ENCODE data around the gene LKAAEAR1. TPM values are rescaled to one million over a fixed set of nuclear protein-coding genes. Genes with fewer than 3 reads are reported as not detected.

The LKAAEAR1 gene
- polyA plus RNA-seq, 2 of the 4 experiments (the other 2 are of a cell fraction): 0.14 to 0.56 TPM

DNA sequence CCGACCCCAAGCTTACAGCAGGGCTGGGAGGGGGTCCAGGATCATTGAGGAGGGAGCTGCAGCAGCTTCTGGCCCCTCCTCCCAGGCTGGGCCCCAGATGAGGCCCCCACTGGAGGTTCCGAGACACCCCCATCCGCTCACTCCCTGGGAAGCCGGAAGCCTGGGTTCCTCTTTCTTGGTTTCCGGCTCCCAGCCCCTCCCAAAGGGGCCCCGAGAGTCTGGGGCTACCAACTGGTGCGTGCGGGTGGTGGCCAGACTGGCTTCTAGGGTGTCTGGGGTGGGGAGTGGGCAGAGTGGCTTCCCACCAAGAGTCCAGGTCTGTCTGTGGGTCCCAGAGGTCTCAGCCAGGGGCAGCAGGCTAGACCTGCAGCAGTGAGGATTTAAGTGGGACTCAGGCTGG is 7.1 kb downstream of the LKAAEAR1 start:
- ChIA-PET CTCF (interaction anchor here (0.8 to 2.9 kb wide), 4 partner anchors 25 to 69 kb away, joined by 3 to 11 read pairs (median 4); no protein-coding TSS in a partner anchor), POLR2A (no interaction called here)
- Histone ChIP-seq H3K4me1 (peaks cover 21% of the 10 kb centered on the region), H3K9me3 (no peaks in the 10 kb centered on the region), H3K4me2 (no peak overlapping the region), H3K27ac (no peak overlapping the region), H3K4me3 (no peak overlapping the region)
- ATAC-seq: no peak
- TF ChIP-seq HES2 (IDR thresholded peaks at IDR 0.05): no peak
- no peak for TF ChIP-seq CHD4 (IDR thresholded peaks at IDR 0.05; ENCODE audit: borderline replicate concordance)
- TF ChIP-seq HEYL (CRISPR knock-in tag; IDR thresholded peaks at IDR 0.05): no peak
- no peak for TF ChIP-seq CBX2 (IDR thresholded peaks at IDR 0.05; ENCODE audit: borderline replicate concordance, low read depth)
- no peak for TF ChIP-seq NR3C1 (IDR thresholded peaks at IDR 0.05)
- no peak for TF ChIP-seq PHF8 (IDR thresholded peaks at IDR 0.05; ENCODE audit: borderline replicate concordance, low read depth)
- no peak for TF ChIP-seq FOSL2 (IDR thresholded peaks at IDR 0.05)
- no peak for TF ChIP-seq FOSL2 (CRISPR knock-in tag; IDR thresholded peaks at IDR 0.05)
- no peak for TF ChIP-seq CBX8 (IDR thresholded peaks at IDR 0.05)
- TF ChIP-seq, protein P1, sequence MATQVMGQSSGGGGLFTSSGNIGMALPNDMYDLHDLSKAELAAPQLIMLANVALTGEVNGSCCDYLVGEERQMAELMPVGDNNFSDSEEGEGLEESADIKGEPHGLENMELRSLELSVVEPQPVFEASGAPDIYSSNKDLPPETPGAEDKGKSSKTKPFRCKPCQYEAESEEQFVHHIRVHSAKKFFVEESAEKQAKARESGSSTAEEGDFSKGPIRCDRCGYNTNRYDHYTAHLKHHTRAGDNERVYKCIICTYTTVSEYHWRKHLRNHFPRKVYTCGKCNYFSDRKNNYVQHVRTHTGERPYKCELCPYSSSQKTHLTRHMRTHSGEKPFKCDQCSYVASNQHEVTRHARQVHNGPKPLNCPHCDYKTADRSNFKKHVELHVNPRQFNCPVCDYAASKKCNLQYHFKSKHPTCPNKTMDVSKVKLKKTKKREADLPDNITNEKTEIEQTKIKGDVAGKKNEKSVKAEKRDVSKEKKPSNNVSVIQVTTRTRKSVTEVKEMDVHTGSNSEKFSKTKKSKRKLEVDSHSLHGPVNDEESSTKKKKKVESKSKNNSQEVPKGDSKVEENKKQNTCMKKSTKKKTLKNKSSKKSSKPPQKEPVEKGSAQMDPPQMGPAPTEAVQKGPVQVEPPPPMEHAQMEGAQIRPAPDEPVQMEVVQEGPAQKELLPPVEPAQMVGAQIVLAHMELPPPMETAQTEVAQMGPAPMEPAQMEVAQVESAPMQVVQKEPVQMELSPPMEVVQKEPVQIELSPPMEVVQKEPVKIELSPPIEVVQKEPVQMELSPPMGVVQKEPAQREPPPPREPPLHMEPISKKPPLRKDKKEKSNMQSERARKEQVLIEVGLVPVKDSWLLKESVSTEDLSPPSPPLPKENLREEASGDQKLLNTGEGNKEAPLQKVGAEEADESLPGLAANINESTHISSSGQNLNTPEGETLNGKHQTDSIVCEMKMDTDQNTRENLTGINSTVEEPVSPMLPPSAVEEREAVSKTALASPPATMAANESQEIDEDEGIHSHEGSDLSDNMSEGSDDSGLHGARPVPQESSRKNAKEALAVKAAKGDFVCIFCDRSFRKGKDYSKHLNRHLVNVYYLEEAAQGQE (IDR thresholded peaks at IDR 0.05): no peak
- TF ChIP-seq POLR2A (IDR thresholded peaks at IDR 0.05; ENCODE audit: low read length): no peak
- no peak for DNase-seq (ENCODE audit: low read depth in 1 of 2, low spot score in 1 of 2)
- WGBS (ENCODE audit: missing lambda C conversion rate): 91% methylated on average over 8 of the region's 8 CpGs
- no peak for FAIRE-seq

DNA sequence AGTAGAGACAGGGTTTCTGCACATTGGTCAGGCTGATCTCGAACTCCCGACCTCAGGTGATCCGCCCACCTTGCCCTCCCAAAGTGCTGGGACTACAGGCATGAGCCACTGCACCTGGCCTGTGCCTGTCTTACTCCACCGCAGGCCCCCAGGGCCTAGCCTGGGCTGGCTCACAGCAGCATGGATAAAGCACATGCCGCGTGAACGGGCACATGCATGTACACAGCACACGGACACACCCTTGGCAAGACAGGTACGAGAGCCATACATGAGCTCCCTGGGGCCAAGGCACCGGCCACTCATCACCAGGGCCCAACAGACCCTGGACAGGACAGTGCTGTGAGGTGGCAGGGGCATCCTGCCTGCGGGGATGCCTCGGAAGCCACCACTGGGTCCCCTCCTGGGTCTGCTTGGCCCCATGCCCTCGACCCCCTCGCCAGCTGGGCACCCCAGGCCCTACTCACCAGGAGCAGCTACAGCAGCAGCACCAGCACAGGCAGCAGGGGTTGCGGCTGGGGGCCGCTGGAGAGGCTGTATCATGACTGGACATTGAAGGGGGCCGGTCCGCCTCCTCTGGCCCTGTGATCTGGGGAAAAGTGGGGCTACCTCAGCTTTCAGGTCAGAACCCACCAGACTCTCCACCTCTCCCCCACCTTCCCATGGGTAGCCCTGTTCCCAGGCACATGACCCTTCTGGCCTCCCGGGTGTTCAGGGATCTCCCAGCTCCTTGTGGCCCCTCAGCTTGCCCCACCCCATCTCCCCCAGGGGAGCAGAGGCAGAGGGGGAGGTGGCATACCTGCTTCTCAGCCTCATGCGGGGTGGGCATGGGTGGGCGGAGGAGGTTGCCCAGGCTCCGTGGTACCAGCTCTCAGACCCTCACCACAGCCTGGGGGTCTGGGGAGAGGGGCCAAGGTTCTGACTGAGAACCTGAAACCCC is 7.9 kb downstream of the LKAAEAR1 start:
- DNase-seq (ENCODE audit: low read depth in 1 of 2, low spot score in 1 of 2): no peak
- Histone ChIP-seq H3K4me1 (peaks cover 21% of the 10 kb centered on the region), H3K4me3 (no peak overlapping the region), H3K4me2 (no peak overlapping the region), H3K9me3 (no peaks in the 10 kb centered on the region), H3K27ac (no peak overlapping the region)
- no peak for FAIRE-seq
- WGBS (ENCODE audit: missing lambda C conversion rate): 98% methylated on average over 13 of the region's 22 CpGs
- ChIA-PET CTCF (interaction anchor here (0.6 to 2.9 kb wide), 10 partner anchors 16 to 90 kb away, joined by 3 to 11 read pairs (median 4); no protein-coding TSS in a partner anchor), POLR2A (interaction anchor here (0.6 kb wide), 1 partner anchor 166 kb away, joined by 4 read pairs; no protein-coding TSS in a partner anchor)
- no peak for ATAC-seq
- TF ChIP-seq JUN (IDR thresholded peaks at IDR 0.05) (no peak), ESRRA (IDR thresholded peaks at IDR 0.05; ENCODE audit: borderline replicate concordance, low read length) (no peak), CEBPB (IDR thresholded peaks at IDR 0.05) (no peak), FOSB (CRISPR knock-in tag; IDR thresholded peaks at IDR 0.05) (no peak), KDM5A (IDR thresholded peaks at IDR 0.05) (no peak), BCL3 (IDR thresholded peaks at IDR 0.05) (no peak), HEYL (CRISPR knock-in tag; IDR thresholded peaks at IDR 0.05) (no peak), CBX8 (IDR thresholded peaks at IDR 0.05) (no peak)
- TF ChIP-seq, protein P2, sequence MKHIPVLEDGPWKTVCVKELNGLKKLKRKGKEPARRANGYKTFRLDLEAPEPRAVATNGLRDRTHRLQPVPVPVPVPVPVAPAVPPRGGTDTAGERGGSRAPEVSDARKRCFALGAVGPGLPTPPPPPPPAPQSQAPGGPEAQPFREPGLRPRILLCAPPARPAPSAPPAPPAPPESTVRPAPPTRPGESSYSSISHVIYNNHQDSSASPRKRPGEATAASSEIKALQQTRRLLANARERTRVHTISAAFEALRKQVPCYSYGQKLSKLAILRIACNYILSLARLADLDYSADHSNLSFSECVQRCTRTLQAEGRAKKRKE (CRISPR knock-in tag; IDR thresholded peaks at IDR 0.05; ENCODE audit: low read depth): no peak
- TF ChIP-seq, protein P3, sequence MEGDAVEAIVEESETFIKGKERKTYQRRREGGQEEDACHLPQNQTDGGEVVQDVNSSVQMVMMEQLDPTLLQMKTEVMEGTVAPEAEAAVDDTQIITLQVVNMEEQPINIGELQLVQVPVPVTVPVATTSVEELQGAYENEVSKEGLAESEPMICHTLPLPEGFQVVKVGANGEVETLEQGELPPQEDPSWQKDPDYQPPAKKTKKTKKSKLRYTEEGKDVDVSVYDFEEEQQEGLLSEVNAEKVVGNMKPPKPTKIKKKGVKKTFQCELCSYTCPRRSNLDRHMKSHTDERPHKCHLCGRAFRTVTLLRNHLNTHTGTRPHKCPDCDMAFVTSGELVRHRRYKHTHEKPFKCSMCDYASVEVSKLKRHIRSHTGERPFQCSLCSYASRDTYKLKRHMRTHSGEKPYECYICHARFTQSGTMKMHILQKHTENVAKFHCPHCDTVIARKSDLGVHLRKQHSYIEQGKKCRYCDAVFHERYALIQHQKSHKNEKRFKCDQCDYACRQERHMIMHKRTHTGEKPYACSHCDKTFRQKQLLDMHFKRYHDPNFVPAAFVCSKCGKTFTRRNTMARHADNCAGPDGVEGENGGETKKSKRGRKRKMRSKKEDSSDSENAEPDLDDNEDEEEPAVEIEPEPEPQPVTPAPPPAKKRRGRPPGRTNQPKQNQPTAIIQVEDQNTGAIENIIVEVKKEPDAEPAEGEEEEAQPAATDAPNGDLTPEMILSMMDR (IDR thresholded peaks at IDR 0.05): no peak

Measured in A549 (cell line).